OCI-LY7 (cell line): ENCODE results near the gene PAFAH2. TPM values are rescaled to one million over a fixed set of nuclear protein-coding genes. Genes with fewer than 3 reads are reported as not detected.

Source experiments
- BruUV-seq: library from RNA; stranded (reverse); fragments of 400-500 nt; replicated peaks from 2 replicates; lab custom pipeline; 2021; lab: Mats Ljungman, UMichigan
- CTCF ChIA-PET: fragments of 300-600 bp; sonication (Branson Sonifier 250); formaldehyde crosslinking; loops from one replicate; lab custom pipeline; 2022; ENCODE audit warnings: antibody characterized with exemption; ENCODE audit not compliant: unreplicated experiment; lab: Charles Lee
- POLR2A ChIA-PET: fragments of 300-600 bp; sonication (Branson Sonifier 250); formaldehyde crosslinking; loops from one replicate; lab custom pipeline; 2022; ENCODE audit warnings: antibody characterized with exemption; lab: Charles Lee
- DNase-seq: peaks from one replicate; pipeline ENCODE4 v3.0.0-alpha.2; 2015; ENCODE audit warnings: low spot score
- H2AFZ ChIP-seq: fragments of 200-600 bp; sonication (generic), shearing (Covaris generic); 2 replicates; pipeline ENCODE4 v1.6.1; 2014; ENCODE audit warnings: mild to moderate bottlenecking, antibody characterized with exemption, low read length, moderate library complexity
- H3K27ac ChIP-seq: fragments of 200-600 bp; sonication (generic); 2 replicates; pipeline ENCODE4 v1.5.1; 2014; ENCODE audit warnings: mixed run types, low read depth, mild to moderate bottlenecking, moderate library complexity, low read length, inconsistent platforms; ENCODE audit not compliant: poor library complexity, severe bottlenecking
- H3K36me3 ChIP-seq: fragments of 200-600 bp; sonication (generic); 2 replicates; pipeline ENCODE4 v1.6.1; 2014; ENCODE audit warnings: mild to moderate bottlenecking, antibody characterized with exemption, low read length, moderate library complexity, mixed read lengths; ENCODE audit not compliant: insufficient read depth
- H3K4me1 ChIP-seq: fragments of 200-600 bp; sonication (generic); 2 replicates; pipeline ENCODE4 v1.5.1; 2014; ENCODE audit warnings: mild to moderate bottlenecking, low read length; ENCODE audit not compliant: insufficient read depth, poor library complexity, severe bottlenecking
- H3K4me2 ChIP-seq: fragments of 200-600 bp; sonication (generic); 2 replicates; pipeline ENCODE4 v1.6.1; 2014; ENCODE audit warnings: mild to moderate bottlenecking, low read length
- H3K4me3 ChIP-seq: fragments of 200-600 bp; sonication (generic); 2 replicates; pipeline ENCODE4 v1.5.1; 2014; ENCODE audit warnings: mild to moderate bottlenecking, low read depth, low read length; ENCODE audit not compliant: poor library complexity, severe bottlenecking
- H3K79me2 ChIP-seq: fragments of 200-600 bp; sonication (generic); 2 replicates; pipeline ENCODE4 v1.6.1; 2016; ENCODE audit warnings: low read depth, mild to moderate bottlenecking, low read length, moderate library complexity, mixed read lengths; ENCODE audit not compliant: insufficient read depth
- H3K9me2 ChIP-seq: fragments of 200-600 bp; sonication (generic); 2 replicates; pipeline ENCODE4 v1.6.1; 2016; ENCODE audit warnings: mild to moderate bottlenecking, low read length, mixed read lengths; ENCODE audit not compliant: insufficient read depth
- H3K9me3 ChIP-seq: fragments of 200-600 bp; sonication (generic); 2 replicates; pipeline ENCODE4 v1.6.1; 2014; ENCODE audit warnings: mild to moderate bottlenecking, mixed run types, low read length, mixed read lengths
- H4K20me1 ChIP-seq: fragments of 200-600 bp; sonication (generic); 2 replicates; pipeline ENCODE4 v1.6.1; 2014; ENCODE audit warnings: mild to moderate bottlenecking, antibody characterized with exemption, low read length, moderate library complexity, mixed read lengths; ENCODE audit not compliant: insufficient read depth
- CTCF ChIP-seq: fragments of 200-600 bp; sonication (generic); conservative IDR thresholded peaks from 2 replicates; pipeline ENCODE4 v1.5.1; 2014; ENCODE audit warnings: mild to moderate bottlenecking, antibody characterized with exemption, low read length, moderate library complexity, mixed read lengths
- EZH2phosphoT487 ChIP-seq: fragments of 200-600 bp; sonication (generic); IDR thresholded peaks from 2 replicates; pipeline ENCODE4 v1.6.1; 2018; ENCODE audit warnings: low read depth, borderline replicate concordance, mild to moderate bottlenecking, mixed run types, antibody characterized with exemption, low read length, moderate library complexity, mixed read lengths
- intact Hi-C: fragments of 100-400 bp; cut with micrococcal nuclease; formaldehyde crosslinking; loops from one replicate; pipeline ENCODE4 v1.10.0; 2022; ENCODE audit not compliant: unreplicated experiment
- total RNA-seq, 2 experiments: library from RNA; depleted of rRNA in 1 of 2; stranded (reverse); fragments of >200 nt in 1 of 2; shearing (Covaris generic) in 1 of 2; gene quantifications; 2 replicates each; pipeline ENCODE4 v1.2.3, GENCODE V29; 2014 to 2022

PAFAH2 gene
- total RNA-seq, 2 experiments from 2014 or later: 2.9 to 7.3 TPM

- H2AFZ ChIP-seq: no peak overlapping the region
- DNase-seq: no peak
- CTCF ChIA-PET: no interaction called here
- no TSS peak for BruUV-seq
- H3K36me3 ChIP-seq: no peaks in the 10 kb centered on the region
- H3K79me2 ChIP-seq: no peaks in the 10 kb centered on the region
- no peaks in the 10 kb centered on the region for H3K9me3 ChIP-seq
- no peak for TF ChIP-seq EZH2phosphoT487
- TF ChIP-seq CTCF: no peak
- POLR2A ChIA-PET: no interaction called here
- H3K9me2 ChIP-seq: no peaks in the 10 kb centered on the region
- H4K20me1 ChIP-seq: no peaks in the 10 kb centered on the region
- no peak overlapping the region for H3K4me3 ChIP-seq
- intact Hi-C loops: no loop called here
- no peak overlapping the region for H3K27ac ChIP-seq
- H3K4me2 ChIP-seq: no peak overlapping the region
- H3K4me1 ChIP-seq: no peaks in the 10 kb centered on the region
Measured at GRCh38 chr1:26027716-26028489, 30.0 kb upstream of the PAFAH2 start.

GRCh38 chr1:26025517-26025916 is 27.7 kb upstream of the PAFAH2 start:
- intact Hi-C loops: no loop called here
- no TSS peak for BruUV-seq
- no peak overlapping the region for H2AFZ ChIP-seq
- H3K36me3 ChIP-seq: no peaks in the 10 kb centered on the region
- CTCF ChIA-PET: no interaction called here
- H3K4me1 ChIP-seq: peaks cover 4% of the 10 kb centered on the region
- no peaks in the 10 kb centered on the region for H4K20me1 ChIP-seq
- H3K9me2 ChIP-seq: no peaks in the 10 kb centered on the region
- POLR2A ChIA-PET: no interaction called here
- no peak overlapping the region for H3K4me3 ChIP-seq
- H3K9me3 ChIP-seq: no peaks in the 10 kb centered on the region
- no peaks in the 10 kb centered on the region for H3K79me2 ChIP-seq
- no peak overlapping the region for H3K27ac ChIP-seq
- TF ChIP-seq CTCF (no peak), EZH2phosphoT487 (no peak)
- DNase-seq: no peak
- no peak overlapping the region for H3K4me2 ChIP-seq

GRCh38 chr1:26025060-26025459 is 27.2 kb upstream of the PAFAH2 start:
- Histone ChIP-seq H3K9me2 (no peaks in the 10 kb centered on the region), H3K27ac (no peak overlapping the region), H3K9me3 (no peaks in the 10 kb centered on the region), H3K79me2 (no peaks in the 10 kb centered on the region), H2AFZ (no peak overlapping the region), H3K36me3 (no peaks in the 10 kb centered on the region), H3K4me2 (no peak overlapping the region), H3K4me1 (peaks cover 4% of the 10 kb centered on the region), H4K20me1 (no peaks in the 10 kb centered on the region), H3K4me3 (no peak overlapping the region)
- no peak for DNase-seq
- TF ChIP-seq CTCF: no peak
- TF ChIP-seq EZH2phosphoT487: no peak
- no TSS peak for BruUV-seq
- ChIA-PET POLR2A (interaction anchor here (0.6 kb wide), 1 partner anchor 181 kb away, joined by 3 read pairs; no protein-coding TSS in a partner anchor), CTCF (no interaction called here)
- intact Hi-C loops: no loop called here
